ENCODE data around the gene CFAP53.
A peak's percentile ranks its signal among the peaks of the same experiment; 100 is the strongest.
"Not testable (repeated sequence)": the region's sequence is repeated elsewhere in the genome, so short reads cannot be mapped to it uniquely, and the experiment has no call there.

Gene CFAP53

DNA sequence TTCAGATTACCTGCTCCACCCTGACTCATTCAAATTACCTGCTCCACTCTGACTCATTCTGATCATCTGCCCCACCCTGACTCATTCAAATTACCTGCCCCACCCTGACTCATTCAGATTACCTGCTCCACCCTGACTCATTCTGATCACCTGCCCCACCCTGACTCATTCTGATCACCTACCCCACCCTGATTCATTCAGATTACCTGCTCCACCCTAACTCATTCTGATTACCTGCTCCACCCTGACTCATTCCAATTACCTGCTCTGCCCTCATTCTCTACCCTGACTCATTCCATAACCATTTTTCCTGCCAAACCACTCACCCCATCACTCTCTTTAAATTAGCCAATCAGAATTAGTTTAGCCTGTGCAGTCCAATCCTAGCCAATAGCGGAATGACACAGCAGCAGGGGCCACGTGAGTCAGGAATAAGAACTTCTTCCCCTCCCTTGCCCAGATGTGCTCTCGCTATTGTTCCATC lies 26.2 kb downstream of the CFAP53 start:
- TF ChIP-seq, protein P1, sequence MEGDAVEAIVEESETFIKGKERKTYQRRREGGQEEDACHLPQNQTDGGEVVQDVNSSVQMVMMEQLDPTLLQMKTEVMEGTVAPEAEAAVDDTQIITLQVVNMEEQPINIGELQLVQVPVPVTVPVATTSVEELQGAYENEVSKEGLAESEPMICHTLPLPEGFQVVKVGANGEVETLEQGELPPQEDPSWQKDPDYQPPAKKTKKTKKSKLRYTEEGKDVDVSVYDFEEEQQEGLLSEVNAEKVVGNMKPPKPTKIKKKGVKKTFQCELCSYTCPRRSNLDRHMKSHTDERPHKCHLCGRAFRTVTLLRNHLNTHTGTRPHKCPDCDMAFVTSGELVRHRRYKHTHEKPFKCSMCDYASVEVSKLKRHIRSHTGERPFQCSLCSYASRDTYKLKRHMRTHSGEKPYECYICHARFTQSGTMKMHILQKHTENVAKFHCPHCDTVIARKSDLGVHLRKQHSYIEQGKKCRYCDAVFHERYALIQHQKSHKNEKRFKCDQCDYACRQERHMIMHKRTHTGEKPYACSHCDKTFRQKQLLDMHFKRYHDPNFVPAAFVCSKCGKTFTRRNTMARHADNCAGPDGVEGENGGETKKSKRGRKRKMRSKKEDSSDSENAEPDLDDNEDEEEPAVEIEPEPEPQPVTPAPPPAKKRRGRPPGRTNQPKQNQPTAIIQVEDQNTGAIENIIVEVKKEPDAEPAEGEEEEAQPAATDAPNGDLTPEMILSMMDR (IDR thresholded peaks at IDR 0.05; ENCODE audit: unreplicated experiment in 3 of 3), result no peak
- no peak overlapping the region for H3K27ac Mint-ChIP-seq
- H3K9me3 Mint-ChIP-seq, result peaks cover 32% of the 10 kb centered on the region
- H3K4me3 Mint-ChIP-seq, result no peak overlapping the region
- H3K36me3 Mint-ChIP-seq (ENCODE audit: low read depth), result peaks cover 34% of the 10 kb centered on the region
- no peaks in the 10 kb centered on the region for H3K27me3 Mint-ChIP-seq (ENCODE audit: low read depth)
- H3K4me1 Mint-ChIP-seq, result no peaks in the 10 kb centered on the region

DNA sequence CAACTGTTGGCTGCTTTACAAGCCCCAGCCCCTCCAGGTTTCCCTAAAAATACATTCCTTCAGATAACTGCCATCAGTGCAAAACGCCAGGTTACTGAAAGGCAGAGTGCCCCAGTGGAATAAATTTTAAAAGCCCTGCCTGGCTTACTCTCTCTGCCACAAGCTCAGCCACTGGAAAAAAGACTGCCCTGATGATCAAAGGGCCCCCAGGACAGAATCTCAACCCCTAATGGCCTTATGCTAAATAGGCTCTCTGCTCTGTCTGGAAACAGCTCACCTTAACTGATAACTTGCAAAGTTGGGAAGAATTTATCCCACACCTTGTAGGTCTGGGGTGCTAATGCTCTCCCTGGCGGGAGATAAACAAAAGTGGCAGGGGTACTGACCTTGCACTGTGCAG lies 33.9 kb downstream of the CFAP53 start:
- H3K9me3 Mint-ChIP-seq, result peaks cover 5% of the 10 kb centered on the region
- H3K27ac Mint-ChIP-seq, result peak overlapping the region; percentile 13 to 23 (median 16)
- no peak overlapping the region for H3K4me3 Mint-ChIP-seq
- peaks cover 7% of the 10 kb centered on the region for H3K27me3 Mint-ChIP-seq (ENCODE audit: low read depth)
- H3K36me3 Mint-ChIP-seq (ENCODE audit: low read depth), result peaks cover 8% of the 10 kb centered on the region
- H3K4me1 Mint-ChIP-seq, result peaks cover 5% of the 10 kb centered on the region
- TF ChIP-seq, protein P1 (IDR thresholded peaks at IDR 0.05; ENCODE audit: unreplicated experiment in 3 of 3), result no peak

DNA sequence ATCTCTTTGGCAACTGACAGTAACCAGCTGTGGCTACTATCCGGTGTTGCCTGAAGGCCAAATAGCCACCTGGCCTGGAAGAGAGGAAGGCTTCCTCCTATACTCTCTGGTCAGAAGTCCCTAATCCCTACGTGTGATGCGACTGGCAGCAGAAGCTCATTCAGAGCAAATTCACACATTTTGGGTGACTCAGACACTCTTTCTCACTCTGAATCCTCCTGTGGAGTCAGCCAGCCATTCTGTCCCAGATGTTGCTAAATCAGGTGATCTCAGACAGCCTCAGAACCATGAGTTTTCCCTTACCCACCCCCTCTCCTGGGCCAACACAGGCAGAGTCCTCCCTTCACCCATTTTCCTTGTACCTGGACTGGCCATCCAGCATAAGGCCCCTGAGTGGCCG lies 34.7 kb downstream of the CFAP53 start:
- H3K27me3 Mint-ChIP-seq (ENCODE audit: low read depth), result peaks cover 7% of the 10 kb centered on the region
- H3K4me1 Mint-ChIP-seq, result peaks cover 5% of the 10 kb centered on the region
- peak overlapping the region in 2 of 3 experiments; percentile 16 to 23 for H3K27ac Mint-ChIP-seq
- H3K9me3 Mint-ChIP-seq, result peaks cover 7% of the 10 kb centered on the region
- H3K36me3 Mint-ChIP-seq (ENCODE audit: low read depth), result peaks cover 9% of the 10 kb centered on the region
- TF ChIP-seq, protein P1 (IDR thresholded peaks at IDR 0.05; ENCODE audit: unreplicated experiment in 3 of 3), result no peak
- no peak overlapping the region for H3K4me3 Mint-ChIP-seq

DNA sequence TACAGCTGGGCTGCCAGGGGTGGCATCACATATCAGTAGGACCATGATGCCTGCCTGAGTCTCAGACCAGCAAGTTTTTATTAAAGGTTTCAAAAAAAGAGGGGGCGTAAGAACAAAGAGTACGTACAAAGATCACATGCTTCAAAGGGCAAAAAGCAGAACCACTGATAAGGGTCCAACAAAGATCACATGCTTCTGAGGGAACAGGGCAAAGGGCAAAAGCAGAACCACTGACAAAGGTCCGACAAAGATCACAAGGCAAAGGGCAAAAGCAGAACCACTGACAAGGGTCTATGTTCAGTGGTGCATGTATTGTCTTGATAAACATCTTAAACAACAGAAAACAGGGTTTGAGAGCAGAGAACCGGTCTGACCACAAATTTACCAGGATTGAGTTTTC lies 46.0 kb downstream of the CFAP53 start:
- H3K4me3 Mint-ChIP-seq, H3K4me1 Mint-ChIP-seq, H3K27ac Mint-ChIP-seq: not testable (repeated sequence)
- Mint-ChIP-seq H3K36me3 (ENCODE audit: low read depth) (peaks cover 17% of the 10 kb centered on the region), H3K9me3 (peaks cover 32% of the 10 kb centered on the region), H3K27me3 (ENCODE audit: low read depth) (peaks cover 38% of the 10 kb centered on the region)

DNA sequence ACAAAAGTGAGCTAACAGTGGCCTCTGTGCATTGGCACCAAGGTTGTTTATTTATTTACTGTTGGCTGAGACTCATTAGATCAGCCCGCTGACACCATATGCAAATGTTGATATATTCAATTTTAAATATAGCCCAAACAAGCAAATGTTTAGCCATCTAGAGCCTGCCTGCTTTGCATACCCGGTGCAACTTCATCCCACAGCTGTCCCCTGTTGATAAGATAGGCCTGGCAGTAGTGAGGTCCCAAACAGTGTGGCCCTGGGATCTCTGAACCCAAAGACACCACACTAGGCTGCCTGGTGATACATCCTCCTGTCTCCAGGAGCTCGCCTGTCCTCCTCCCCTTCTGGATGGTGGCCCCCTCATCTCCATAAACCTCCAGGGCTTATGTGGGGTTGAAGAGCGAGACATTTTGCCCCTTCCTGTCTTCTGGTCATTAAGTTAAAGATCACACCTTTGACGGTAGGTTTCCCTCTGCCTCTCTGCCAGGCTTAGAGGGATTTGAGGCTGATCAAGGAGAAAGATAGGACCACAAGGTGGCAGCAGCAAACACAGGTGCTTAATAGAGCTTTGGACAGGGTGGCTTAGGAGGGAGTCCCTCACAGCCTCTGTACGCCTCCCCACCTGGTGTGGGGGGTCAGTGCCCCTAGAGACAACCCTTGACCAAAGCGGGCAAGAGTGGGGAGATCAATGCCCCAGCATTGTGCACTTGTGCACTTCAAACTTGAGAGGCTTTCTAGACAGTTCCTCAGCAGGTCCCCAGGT lies 47.7 kb downstream of the CFAP53 start:
- no peak overlapping the region for H3K4me3 Mint-ChIP-seq
- H3K27ac Mint-ChIP-seq, result no peak overlapping the region
- H3K36me3 Mint-ChIP-seq (ENCODE audit: low read depth), result peaks cover 13% of the 10 kb centered on the region
- H3K27me3 Mint-ChIP-seq (ENCODE audit: low read depth), result peaks cover 47% of the 10 kb centered on the region
- TF ChIP-seq, protein P1 (IDR thresholded peaks at IDR 0.05; ENCODE audit: unreplicated experiment in 3 of 3), result peak in 1 of 3 experiments; percentile 24
- H3K4me1 Mint-ChIP-seq, result peaks cover 2% of the 10 kb centered on the region
- peaks cover 28% of the 10 kb centered on the region for H3K9me3 Mint-ChIP-seq

DNA sequence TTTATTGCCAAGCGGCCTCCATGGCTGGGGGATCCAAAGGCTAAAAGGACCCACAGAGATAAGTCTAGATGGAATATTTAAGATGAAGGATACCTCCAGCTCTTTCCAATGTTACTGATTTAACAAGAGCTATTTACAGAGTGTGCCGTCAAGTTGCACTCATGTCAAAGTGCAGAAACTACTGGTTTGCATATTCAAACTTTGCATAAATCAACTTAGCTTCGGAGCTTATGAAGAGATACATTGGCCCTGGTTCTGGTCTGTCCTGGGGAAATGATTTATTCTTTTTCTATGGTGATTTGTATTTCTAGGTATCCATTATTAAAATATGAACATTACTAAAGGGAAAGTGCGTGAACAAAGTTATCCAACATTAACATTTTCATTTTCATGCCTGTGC lies 57.0 kb downstream of the CFAP53 start:
- peaks cover 9% of the 10 kb centered on the region for H3K4me1 Mint-ChIP-seq
- H3K27me3 Mint-ChIP-seq (ENCODE audit: low read depth), result peaks cover 60% of the 10 kb centered on the region
- no peak overlapping the region for H3K4me3 Mint-ChIP-seq
- no peaks in the 10 kb centered on the region for H3K9me3 Mint-ChIP-seq
- H3K27ac Mint-ChIP-seq, result no peak overlapping the region
- no peaks in the 10 kb centered on the region for H3K36me3 Mint-ChIP-seq (ENCODE audit: low read depth)
- TF ChIP-seq, protein P1 (IDR thresholded peaks at IDR 0.05; ENCODE audit: unreplicated experiment in 3 of 3), result no peak
